NCI-H82 treated with DMSO at 0.1 percent for 48 hours (cell line): ENCODE measurements around the gene SH3D19.

Source experiments
- DNase-seq: peaks from one replicate; lab custom pipeline; 2025; ENCODE audit not compliant: unreplicated experiment; lab: John Stamatoyannopoulos, UW

Gene SH3D19

DNA sequence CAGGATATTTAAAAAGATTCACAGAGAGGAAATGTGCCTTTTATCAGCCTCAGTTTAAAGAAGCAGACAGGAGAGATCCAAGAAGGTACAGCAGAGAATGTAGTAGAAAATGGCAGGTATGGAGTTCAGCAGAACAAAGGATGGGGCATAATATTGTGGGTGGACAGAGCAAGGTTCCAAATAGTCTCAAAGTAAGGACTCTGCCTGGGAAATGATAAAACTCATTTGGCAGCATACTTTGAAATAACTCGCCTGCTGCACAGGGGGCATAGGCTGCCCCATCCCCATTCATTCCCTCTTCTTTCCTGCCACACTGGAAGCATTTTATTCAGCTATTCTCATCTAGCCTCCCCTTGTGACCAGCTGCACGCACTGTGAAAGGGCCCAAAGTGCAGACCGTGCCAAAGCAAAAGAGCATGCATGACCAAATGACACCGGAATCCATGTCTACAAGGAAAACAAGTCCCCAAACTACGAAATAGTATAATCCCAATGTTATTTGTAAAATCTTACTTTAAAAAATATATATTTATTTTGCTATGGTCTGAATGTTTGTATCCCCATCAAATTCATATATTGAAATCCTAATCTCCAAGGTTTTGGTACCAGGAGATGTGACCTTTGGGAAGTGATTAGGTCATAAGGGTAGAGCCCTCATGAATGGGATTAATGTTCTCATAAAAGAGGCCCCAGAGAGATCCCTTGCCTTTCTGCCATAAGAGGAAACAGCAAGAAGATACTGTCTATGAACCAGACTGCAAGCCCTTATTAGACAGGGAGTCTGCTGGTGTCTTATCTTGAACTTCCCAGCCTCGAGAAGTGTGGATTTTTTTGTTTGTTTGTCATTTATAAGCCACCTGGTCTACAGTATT is 125.8 kb downstream of the SH3D19 start:
- no peak for DNase-seq

DNA sequence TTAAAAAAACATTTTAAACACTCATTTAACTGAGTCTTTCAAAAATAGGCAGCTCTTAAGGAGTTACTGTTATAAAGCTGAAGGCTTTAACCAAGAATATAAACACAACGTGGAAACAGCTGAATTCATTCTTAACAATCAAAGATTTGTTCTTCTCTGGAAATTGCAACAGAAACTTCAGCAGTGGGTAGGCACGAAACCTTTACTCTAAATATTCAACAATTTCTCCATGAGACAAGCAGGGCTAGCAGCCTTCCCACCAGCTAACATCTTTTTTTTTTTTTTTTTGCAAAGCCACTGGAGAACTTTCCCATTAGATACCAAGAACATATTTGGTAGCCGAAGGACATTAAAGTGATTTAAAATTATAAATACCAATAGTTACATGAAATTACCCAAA is 126.7 kb downstream of the SH3D19 start:
- no peak for DNase-seq

DNA sequence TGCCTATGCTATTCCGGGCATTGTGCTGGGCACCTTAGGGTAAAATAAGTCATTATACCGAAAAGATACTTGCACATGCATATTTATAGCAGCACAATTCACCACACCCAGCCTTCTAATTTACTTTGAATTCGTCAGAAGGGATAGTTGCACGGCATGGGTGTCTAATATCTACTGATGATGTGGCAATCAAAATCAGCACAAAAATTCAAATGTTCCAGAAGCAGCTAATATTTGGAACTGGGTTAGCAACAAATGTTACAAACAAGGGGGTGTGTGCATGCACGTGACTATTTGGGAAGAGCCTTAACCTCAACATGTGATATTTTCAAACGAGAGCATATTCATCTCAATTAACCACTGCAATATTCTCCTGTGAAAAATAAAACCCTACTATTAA is 128.2 kb downstream of the SH3D19 start:
- DNase-seq, result no peak

DNA sequence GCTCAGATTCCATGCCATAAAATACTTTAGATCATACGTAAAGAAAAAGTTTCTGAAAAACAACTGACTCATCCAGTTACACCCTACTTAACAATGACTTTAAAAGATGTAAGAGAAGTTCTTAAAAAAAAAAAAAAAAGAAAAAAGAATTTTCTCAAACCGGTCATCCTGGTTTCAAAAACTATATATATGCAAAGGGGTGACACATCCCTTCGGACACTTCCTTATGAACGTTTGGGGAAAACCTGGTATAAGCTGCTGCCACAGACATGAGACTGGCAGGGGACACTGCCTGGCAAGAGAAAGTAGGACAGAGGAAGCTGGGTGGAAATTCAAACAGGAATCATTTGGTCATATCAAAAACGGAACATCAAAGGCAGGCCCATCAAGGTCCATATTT is 129.6 kb downstream of the SH3D19 start:
- DNase-seq, result no peak

DNA sequence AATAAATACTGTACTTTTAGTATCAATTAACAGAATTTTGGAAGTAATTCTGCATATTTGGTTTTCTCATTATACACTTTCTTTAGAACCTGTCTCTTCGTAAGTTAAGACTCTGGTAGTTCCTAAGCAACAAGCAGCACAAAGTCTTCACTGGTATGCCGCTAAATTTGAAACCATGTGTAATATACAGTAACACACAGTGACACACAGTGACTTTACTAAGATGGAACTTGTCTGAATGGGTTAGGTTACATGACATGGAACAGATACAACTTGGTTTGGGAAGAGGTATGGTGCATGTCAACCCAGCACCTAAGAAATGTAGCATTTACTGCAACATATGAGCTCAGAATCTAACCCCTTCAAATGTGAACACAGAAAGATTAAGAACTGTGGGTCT is 132.0 kb downstream of the SH3D19 start:
- DNase-seq, result no peak

DNA sequence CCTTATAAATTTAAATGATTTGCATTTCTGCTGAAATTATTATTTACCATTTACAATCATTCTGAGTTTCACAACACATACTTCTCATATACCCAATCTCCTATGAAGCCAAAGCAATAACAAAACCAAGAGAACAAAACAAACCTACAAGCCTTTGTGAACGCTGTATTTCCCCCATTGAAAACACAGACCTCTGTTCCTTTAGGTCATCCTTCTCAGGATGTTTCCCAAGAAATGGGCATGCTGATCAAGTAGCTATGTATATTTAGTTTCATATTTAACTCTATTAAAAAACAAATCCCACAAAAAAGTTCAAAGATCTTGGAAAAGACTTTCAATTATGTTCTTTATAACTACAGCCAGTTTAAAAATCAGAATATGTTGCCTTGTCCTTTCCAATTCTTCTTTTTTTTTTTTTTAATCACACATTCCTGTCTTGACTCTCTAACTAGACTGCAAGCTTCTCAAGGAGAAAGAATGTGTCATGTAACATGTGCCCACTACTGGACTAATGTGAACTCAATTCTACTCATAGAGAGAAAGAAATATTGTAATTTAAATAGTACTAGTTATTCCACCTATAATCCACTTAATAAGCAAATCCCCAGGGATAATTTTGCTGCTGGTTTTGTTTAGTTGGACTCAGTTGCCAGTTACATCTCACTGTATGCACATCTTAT is 132.7 kb downstream of the SH3D19 start:
- DNase-seq, result no peak

DNA sequence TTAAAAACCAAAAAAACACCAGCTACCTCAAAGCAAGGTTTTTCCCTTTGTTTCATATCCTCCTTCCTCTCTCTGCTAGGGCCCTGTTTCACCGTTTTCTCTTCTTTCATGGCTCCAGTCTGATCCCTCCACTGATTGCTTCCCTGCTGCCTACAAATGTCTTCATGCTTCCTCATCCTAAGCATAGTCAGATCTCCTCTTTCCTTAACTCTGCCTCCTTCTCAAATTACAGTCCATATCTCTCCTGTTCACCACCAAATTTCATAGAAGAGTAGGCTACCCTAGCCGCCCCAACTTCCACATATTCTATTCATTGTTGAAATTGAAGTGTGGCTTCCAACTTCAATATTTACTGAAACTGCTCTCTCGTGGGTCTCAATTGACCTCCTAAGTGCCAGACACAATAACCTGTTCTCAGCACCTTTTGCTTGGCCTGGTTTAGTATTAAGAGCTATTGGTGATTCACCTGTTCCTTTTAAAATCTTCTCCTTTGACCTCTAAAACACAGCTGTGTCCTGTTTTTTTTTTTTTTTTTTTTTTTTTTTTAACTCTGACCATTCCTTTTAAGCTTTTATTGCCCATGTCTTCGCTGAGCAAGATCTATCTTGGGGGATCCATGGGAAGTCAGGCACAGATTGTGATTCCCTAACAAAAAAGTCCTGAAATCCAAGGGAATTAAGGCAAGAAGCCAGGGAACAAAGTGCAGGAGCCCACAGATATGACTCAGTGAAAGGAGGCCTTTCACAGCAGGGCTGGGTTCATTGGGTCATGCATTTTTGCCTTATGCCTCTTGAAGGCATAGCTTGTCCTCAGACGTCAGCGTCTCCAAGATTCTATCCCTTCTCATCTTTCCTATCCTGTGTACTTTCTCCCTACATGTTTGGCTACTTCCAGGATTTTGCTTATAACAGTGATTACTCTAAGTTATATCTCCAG is 140.6 kb downstream of the SH3D19 start:
- DNase-seq, result no peak

DNA sequence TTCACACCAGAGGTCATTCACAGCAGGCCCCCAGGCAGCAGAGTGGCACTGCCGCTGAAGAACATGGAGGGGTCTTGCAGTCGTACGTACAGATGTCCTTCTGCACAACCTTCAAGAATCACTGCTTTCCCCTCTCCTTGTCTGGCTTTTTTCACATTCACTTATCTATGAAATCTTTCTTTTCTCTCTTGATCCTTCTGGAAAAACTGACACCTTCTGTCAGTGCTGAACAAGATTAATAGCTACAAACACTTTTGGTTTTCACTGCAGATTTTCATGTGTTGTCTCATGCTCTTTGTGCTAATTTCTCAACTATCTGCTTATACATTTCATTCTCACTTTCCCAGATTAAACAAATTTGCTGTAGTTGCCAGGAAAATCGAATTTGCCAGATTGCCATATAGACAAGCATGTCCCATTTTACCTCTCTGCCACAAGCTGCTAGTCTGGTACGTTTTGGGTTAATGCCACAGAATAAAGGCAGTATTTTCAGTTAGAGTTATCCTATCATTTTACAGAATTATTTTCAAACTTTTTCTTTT is 142.9 kb downstream of the SH3D19 start:
- no peak for DNase-seq

DNA sequence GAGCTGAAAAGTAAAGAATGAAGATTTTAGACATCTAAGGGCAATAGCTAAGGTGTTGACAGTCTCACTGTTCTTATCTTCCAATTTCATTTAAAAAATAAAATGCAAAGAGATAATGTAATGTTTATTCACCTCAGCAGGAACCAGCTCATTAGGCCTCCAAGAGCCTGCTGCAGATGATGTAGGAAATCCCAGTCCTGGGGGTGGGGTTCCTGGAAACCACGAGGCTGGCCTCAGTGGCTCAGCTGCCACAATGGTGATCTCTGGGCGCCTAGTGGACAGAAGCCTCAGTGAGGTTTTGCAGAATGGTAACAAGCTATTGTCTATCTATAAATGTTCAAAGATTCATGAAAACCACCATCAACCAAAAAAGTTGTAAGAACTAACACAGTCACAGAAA is 148.7 kb downstream of the SH3D19 start:
- DNase-seq, result no peak

DNA sequence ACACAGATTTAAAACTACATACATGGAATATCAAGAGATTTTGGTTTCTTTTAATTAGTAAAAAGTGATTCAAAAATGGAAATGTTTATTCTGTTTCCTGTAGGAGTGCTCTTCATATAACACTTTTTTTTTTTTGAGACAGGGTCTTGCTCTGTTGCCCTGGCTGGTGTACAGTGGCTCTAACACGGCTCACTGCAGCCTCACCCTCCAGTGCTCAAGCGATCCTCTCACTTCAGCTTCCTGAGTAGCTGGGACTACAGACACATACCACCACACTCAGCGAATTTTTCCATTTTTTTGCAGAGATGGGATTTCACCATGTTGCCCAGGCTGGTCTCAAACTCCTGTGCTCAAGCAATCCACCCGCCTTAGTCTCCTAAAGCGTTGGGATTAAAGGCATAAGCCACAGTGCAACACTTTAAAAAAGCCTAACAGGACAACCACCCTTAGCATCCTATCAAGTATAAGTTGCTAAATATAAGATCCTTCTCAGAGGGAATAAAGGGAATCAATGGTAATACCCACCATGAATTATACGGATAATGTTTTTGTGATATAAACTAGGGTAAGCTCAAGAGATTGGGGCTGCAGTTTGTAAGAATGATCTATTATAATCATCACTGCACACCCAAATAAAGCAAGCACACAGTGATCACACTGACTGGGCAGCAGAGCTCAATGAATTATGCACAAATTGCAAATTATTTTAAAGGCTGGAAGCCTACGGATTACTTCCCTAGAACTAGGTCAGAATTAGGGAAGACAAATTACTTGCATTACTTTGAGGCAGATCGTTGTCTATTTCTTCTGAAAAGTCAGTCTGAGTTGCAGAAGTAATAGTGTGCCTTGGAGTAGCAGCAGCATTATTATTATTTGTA is 149.4 kb downstream of the SH3D19 start:
- DNase-seq, result no peak

DNA sequence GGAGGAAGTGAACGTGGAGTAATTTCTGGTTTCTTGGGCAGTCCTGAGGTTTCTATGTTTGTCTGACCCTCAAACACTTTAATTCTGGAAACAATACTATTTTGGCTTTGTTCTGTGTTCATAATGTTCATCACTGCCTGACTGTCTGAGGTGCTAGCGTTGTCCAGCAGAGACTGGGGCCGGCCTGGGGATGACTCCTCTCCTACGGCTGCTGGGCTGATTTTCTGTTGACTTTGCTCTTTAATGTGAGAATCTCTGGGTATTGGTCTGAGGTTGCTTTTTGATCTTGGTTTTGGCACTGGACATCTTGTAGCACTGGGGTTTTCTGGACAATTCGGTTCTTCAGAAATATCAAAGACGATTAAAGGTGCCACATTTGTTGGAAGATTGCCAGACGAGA is 150.2 kb downstream of the SH3D19 start:
- no peak for DNase-seq

DNA sequence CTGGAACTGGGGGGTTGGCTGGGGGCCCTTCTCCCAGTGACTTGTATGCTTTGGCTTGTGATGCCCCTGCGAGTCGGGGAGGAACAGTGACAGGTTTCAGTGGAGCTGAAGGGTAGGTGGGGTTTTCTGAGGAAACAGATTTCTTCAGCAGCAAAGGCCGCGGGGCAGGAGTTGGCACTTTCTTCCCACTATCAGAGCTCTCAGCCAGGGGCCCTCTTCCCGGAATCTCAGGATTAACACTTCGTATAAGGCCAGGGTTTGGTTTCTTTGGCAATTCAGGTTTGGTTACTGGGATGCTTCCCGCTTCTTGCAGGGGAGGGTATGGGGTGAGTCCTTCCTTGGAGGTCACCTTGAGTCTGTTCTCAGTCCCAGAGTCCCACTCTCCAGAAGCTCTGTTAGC is 150.6 kb downstream of the SH3D19 start:
- no peak for DNase-seq

DNA sequence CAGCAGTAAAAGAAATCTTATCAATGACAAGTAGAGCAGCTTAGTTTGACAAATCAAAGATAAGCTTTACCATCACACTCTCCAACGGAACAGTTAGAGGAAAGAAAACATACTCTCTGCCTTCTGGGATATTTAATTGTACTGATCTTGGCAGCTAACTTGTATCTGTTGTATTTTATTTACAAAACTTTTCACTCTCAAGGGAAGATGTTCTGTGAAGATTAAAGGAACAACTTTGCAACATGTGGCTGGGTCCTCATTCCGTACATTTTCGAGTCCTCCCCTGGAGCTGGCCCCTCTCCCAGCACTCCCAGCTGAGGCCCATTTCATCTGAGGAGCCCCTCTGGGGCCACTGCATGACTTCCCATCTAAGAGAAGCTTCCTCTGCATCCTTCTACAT is 151.5 kb downstream of the SH3D19 start:
- DNase-seq, result no peak

DNA sequence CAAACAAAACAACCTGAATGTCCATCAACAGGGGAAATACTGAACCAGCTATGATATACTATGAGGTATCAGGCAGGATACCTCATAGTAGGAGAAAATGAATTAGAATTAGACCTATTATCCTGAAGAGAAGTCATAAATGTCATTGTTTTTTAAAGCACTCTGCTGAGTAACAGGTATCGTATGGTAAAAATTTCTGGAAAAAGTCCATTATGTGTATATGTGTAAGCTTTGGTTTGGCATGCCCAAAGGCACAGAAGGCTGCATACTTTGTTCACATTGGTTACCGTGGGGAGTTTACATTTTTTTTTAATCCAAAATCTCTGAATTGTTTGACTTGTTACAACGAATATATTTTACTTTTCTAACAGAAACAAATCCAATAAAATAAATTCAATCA is 155.5 kb downstream of the SH3D19 start:
- no peak for DNase-seq

DNA sequence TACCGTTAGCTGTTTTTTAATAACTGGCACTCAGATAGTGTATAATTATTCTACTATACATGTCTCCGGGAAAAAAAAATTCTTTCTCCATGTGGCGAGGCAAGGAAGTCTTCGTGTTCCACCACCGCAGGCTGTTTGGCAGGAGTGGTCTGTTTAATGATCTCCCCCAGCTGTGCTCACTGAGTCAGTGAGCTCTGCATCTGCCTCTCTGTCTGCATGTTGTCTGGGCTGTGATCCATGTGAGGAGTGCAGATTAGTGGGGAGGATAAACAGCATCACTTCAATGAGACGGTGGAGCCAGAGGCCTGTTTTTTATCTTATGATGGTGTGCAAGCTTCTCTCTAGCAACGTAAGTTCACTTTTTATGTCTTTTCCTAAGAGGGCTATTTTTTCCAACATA is 156.2 kb downstream of the SH3D19 start:
- peak; percentile 79 for DNase-seq

DNA sequence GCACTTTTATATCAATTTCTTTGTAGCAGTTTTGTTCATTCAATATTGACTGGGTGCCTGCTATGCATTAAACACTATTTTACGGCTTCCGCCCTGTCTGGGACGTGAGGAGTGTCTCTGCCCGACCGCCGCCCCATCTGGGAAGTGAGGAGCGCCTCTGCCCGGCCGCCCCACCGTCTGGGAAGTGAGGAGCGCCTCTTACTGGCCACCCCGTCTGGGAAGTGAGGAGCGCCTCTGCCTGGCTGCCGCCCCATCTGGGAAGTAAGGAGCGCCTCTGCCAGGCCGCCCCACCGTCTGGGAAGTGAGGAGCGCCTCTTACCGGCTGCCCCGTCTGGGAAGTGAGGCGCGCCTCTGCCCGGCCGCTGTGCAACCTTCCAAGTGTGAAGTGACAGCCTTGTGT is 157.8 kb downstream of the SH3D19 start:
- DNase-seq, result no peak

DNA sequence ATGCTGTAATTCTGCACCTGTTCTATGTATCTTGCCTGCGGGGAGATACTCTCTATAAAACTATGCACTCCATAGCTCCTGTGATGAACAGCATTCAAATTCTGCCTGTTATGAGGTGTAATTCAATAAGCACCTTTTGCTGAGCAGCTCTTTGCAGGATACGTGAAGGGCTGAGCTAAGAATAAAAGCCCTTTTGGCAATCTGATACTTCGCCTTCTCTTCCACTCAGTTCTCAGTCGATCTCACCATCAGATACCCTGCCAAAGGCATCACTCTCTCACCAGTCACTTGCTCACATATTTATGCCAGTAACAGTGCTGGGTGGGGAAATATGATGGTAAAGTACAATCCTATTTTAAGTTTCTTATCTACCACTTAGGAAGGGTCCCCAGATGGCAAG is 158.8 kb downstream of the SH3D19 start:
- no peak for DNase-seq

DNA sequence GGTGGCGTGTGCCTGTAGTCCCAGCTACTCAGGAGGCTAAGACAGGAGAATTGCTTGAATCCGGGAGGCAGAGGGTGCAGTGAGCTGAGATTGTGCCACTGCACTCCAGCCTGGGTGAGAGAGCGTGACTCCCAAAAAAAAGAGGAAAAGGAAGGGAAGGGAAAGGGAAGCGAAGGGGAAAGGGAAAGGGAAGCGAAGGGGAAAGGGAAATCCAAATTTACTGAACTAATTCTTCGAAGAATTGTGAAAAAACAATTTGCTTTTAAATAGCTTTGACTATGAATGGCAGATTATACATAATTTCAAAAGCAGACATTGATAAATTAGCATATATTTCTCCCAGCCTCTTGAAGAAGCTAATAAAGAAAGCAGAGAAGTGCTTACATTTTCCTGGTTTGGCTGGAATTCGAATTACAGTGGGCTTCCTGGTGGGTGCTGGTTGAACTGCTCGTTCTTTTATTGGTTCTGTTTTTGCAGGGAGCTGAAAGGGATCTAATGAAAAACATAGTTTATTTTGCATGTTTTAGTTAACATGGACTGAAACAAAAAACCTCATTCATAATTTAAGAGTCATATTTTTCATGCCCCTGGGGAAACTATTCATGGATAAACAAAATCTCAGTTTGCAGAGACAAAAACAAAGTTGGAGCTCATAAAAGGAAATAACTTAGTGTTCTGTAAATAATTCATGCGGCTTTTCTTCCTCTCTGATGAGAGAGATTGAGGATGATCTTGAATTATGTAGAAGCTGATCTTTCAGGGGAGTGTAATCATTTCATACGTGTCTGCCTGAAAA is 160.0 kb downstream of the SH3D19 start:
- no peak for DNase-seq

DNA sequence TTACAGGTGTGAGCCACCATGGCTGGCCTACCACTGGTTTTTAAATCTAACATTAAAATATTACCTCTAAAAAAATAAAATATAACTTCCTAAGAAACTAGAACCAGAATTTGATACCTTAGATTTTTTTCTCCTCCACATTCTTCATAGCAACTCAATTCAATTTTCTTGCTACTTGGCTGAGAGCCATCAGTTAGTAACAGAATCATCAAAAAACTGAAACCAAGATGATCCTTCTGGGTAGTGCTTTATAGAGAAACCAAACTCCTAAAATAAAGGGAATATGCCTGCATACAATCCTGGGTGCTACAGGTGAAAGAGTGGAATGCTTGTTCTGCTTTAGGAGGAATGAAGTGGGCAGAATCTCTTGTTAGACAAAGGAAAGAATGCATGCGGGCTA is 161.6 kb downstream of the SH3D19 start:
- no peak for DNase-seq

DNA sequence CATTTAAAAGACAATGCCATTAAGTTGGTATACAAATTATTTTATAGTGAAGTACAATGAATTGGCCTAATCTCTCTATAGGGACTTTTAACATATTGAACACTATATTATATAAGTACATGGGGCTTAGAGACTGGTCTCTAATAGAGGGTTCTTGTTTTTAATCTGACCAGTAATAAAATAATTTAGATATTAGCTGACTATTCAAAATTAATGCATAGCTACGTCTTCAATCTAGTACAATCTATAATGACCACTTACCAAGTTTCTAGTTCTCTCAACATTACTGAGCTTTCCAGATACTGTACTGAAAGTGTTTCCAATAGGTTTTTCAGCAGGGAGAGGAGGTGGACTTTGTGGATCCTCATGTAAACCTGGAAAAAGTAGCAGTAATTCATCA is 166.4 kb downstream of the SH3D19 start:
- DNase-seq, result no peak
